Psoas muscle (tissue), 8 donors: ENCODE data around the gene VRTN. TPM values are rescaled to one million over a fixed set of nuclear protein-coding genes. Genes with fewer than 3 reads are reported as not detected.

Source experiments
- ATAC-seq, 4 donors: fragments of 200-7000 bp; cut with Tn5 transposase; one replicate each; pipeline ENCODE4 v1.9.1; 2020; ENCODE audit warnings: moderate library complexity in 3 of 4, mild to moderate bottlenecking in 2 of 4
- DNase-seq, 2 donors: peaks; one replicate each; pipeline ENCODE4 v3.0.0-alpha.2; 2020
- H3K27ac ChIP-seq: fragments of 200-600 bp; one replicate; pipeline ENCODE4 v1.8.0; 2022
- H3K27me3 ChIP-seq, 3 donors: fragments of 200-600 bp in 1 of 3; one replicate each; pipeline versions ENCODE4 v1.6.1 to v1.8.0; 2013 to 2022; ENCODE audit warnings: low read length in 2 of 3, mild to moderate bottlenecking in 2 of 3, moderate library complexity in 1 of 3; ENCODE audit not compliant: insufficient read depth in 3 of 3
- H3K36me3 ChIP-seq, 2 donors: fragments of 200-600 bp in 1 of 2; one replicate each; pipeline versions ENCODE4 v1.6.1 to v1.8.0; 2013 to 2022; ENCODE audit warnings: low read depth in 1 of 2, mild to moderate bottlenecking in 1 of 2, moderate library complexity in 1 of 2; ENCODE audit not compliant: insufficient read depth in 1 of 2
- H3K4me1 ChIP-seq: fragments of 200-600 bp; one replicate; pipeline ENCODE4 v1.8.0; 2022
- H3K4me3 ChIP-seq: fragments of 200-600 bp; one replicate; pipeline ENCODE4 v1.8.0; 2022; ENCODE audit warnings: mild to moderate bottlenecking
- H3K9me3 ChIP-seq: fragments of 200-600 bp; one replicate; pipeline ENCODE4 v1.8.0; 2022
- CTCF ChIP-seq: fragments of 200-600 bp; IDR thresholded peaks from one replicate; pipeline ENCODE4 v1.8.0; 2022; ENCODE audit warnings: antibody characterized with exemption
- WGBS, 3 donors: extraction: QIAGEN DNeasy Blood & Tissue Kit; methylation state at CpG; one replicate each; pipeline versions ENCODE4 v1.1.6 to v1.1.7; 2013; 5-methylcytosine and 5-hydroxymethylcytosine counted together
- intact Hi-C, 2 donors: fragments of 100-400 bp; cut with DNase I; formaldehyde crosslinking; loops; one replicate each; pipeline versions ENCODE4 v1.11.0 to v1.14.2; 2022
- polyA plus RNA-seq, 3 donors: library from polyadenylated mRNA; stranded (reverse); fragments of 200-250 nt; gene quantifications; one replicate each; pipeline ENCODE4 v1.2.3, GENCODE V29; 2013
- total RNA-seq, 4 donors: library from RNA; stranded (reverse); fragmentation: NEBNext Ultra II Directional in 2 of 4; extraction: Animal tissue kit (Norgen Biotek cat#: 25700) in 2 of 4; gene quantifications; one replicate each; pipeline versions ENCODE4 v1.2.1 to v1.2.4, GENCODE V29; 2021 to 2023
- donor health status: healthy with polysubstance abuse.
- donor health status: DM: no; HTN: no; CAD: no; lungs with moderate emphysema.
- donor health status: Bipolar disorder and iron deficiency.
- donor health status: healthy.
- donor health status: DM: yes; HTN: yes; CAD: no.
- donor health status: DM: no; HTN: no; CAD: no.
- donor health status: DM: no; HTN: no; CAD: no.
- donor health status: DM: yes; HTN: yes; CAD: no.

The VRTN gene
- total and polyA plus RNA-seq, 7 donors, result not detected

- Histone ChIP-seq H3K36me3 (no peaks in the 10 kb centered on the region), H3K4me3 (no peak overlapping the region), H3K4me1 (peaks cover 12% of the 10 kb centered on the region), H3K27me3 (peaks cover 0 to 3% (median 0%) of the 10 kb centered on the region in 3 donors), H3K27ac (no peak overlapping the region), H3K9me3 (no peaks in the 10 kb centered on the region)
- 74 to 76% (median 75%) methylated on average over 4 of the region's 4 CpGs for WGBS, 3 donors
- no peak for TF ChIP-seq CTCF
- intact Hi-C loops, result no loop called here
- ATAC-seq (no peak), DNase-seq (no peak)
Observed at GRCh38 chr14:74405663-74406062, 57.4 kb downstream of the VRTN start.

GRCh38 chr14:74407021-74407800 lies 58.9 kb downstream of the VRTN start:
- no peaks in the 10 kb centered on the region for H3K36me3 ChIP-seq
- no peak overlapping the region for H3K27ac ChIP-seq
- no peak for ATAC-seq
- peaks cover under 1% of the 10 kb centered on the region for H3K4me1 ChIP-seq
- no peak overlapping the region for H3K4me3 ChIP-seq
- H3K27me3 ChIP-seq, result peaks cover 0 to 5% (median 0%) of the 10 kb centered on the region in 3 donors
- no peak for DNase-seq
- no peak for TF ChIP-seq CTCF
- H3K9me3 ChIP-seq, result no peaks in the 10 kb centered on the region
- 86 to 90% (median 86%) methylated on average over 17 of the region's 17 CpGs for WGBS, 3 donors
- intact Hi-C loops, result no loop called here

- Histone ChIP-seq H3K4me3 (no peak overlapping the region), H3K4me1 (no peaks in the 10 kb centered on the region), H3K9me3 (no peaks in the 10 kb centered on the region), H3K27ac (no peak overlapping the region), H3K36me3 (no peaks in the 10 kb centered on the region), H3K27me3 (peaks cover 0 to 5% (median 0%) of the 10 kb centered on the region in 3 donors)
- intact Hi-C loops, result no loop called here
- DNase-seq (no peak), ATAC-seq (no peak)
- WGBS, 3 donors, result 86 to 91% (median 89%) methylated on average over 5 of the region's 5 CpGs
- no peak for TF ChIP-seq CTCF
Observed at GRCh38 chr14:74407801-74408154, 59.5 kb downstream of the VRTN start.

- ATAC-seq, result no peak
Observed at GRCh38 chr14:74408870-74409269, 60.6 kb downstream of the VRTN start.

More at GRCh38 chr14:74408870-74409269, 60.6 kb downstream of the VRTN start:
- no peaks in the 10 kb centered on the region for H3K36me3 ChIP-seq
- peaks cover 0 to 5% (median 0%) of the 10 kb centered on the region in 3 donors for H3K27me3 ChIP-seq
- H3K9me3 ChIP-seq, result no peaks in the 10 kb centered on the region
- no peak for TF ChIP-seq CTCF
- H3K4me3 ChIP-seq, result no peak overlapping the region
- no peak overlapping the region for H3K27ac ChIP-seq
- intact Hi-C loops, result no loop called here
- 80 to 92% (median 87%) methylated on average over 3 of the region's 3 CpGs for WGBS, 3 donors
- no peak for DNase-seq
- H3K4me1 ChIP-seq, result no peaks in the 10 kb centered on the region
